ENCODE results near the gene CADPS2. TPM values are rescaled to one million over a fixed set of nuclear protein-coding genes. Genes with fewer than 3 reads are reported as not detected.

CADPS2 gene
- total RNA-seq, 1 donor from 2014 or later, result 6.4 TPM

- no peak overlapping the region for H3K4me3 Mint-ChIP-seq (ENCODE audit: unreplicated experiment)
Measured at GRCh38 chr7:122306320-122307227, 579.7 kb downstream of the CADPS2 start.

DNA sequence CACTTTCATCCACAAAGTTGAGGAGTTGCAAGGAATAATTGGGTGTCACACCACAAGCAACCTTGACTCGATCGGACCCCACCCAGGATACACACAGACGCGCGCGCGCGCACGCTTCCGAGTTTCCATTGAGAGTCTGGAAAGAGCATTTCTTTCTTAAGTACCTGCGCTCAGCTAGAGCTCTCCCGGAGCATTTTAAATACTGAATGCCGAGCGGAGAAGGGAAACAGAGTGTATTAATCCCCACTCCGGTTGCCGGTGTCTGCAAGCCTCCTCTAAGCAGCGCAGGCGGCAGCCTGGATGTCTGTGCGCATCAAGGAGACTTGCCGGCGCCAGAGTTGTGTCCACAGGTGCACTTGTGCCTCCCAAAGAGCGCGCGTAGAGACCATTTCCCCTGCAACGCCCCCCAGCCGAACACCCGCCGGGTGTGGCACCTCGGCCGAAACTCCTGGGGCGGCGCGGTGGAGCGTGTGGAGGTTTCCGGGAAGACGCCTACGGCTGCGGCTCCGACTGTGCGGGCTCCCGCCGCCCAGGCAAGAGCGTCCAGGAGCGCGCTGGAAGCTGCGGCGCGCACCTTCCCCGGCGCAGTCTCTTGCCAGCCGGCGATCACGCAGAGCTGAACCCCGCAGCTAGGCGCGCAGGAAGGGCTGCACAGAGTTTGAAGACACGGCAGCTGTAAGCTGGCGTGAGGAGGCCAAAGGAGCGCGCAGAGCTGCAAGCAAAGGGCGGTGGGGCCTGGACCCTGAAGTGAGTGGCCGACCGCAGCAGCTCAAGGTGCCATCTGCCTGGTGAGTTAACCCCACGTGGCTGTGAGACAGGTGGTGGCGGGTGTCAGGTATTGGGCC is 580.6 kb downstream of the CADPS2 start:
- Histone ChIP-seq H2AFZ (ENCODE audit: low read depth, low read length) (peak overlapping the region; percentile 39), H3K9ac (ENCODE audit: low read length) (no peak overlapping the region), H3K4me1 (ENCODE audit: insufficient read depth, low read length) (peaks cover 11% of the 10 kb centered on the region), H3K4me3 (ENCODE audit: insufficient read depth, low read depth, low read length) (no peak overlapping the region), H3K4me2 (ENCODE audit: low read length) (peak overlapping the region; percentile 70), H3K36me3 (ENCODE audit: insufficient read depth, low read length) (no peaks in the 10 kb centered on the region), H3K27me3 (ENCODE audit: insufficient read depth, low read length) (peaks cover 97% of the 10 kb centered on the region), H4K20me1 (ENCODE audit: insufficient read depth, low read length) (peaks cover 13% of the 10 kb centered on the region), H3K27ac (ENCODE audit: low read depth, low read length) (no peak overlapping the region), H3K9me3 (ENCODE audit: insufficient read depth, low read depth, low read length) (no peaks in the 10 kb centered on the region), H3K79me2 (ENCODE audit: insufficient read depth, low read length) (no peaks in the 10 kb centered on the region)
- no peak for DNase-seq (ENCODE audit: low read depth)
- no peak for FAIRE-seq
- H3K9me3 Mint-ChIP-seq (ENCODE audit: unreplicated experiment), result peaks cover 3% of the 10 kb centered on the region
- TF ChIP-seq EZH2 (IDR thresholded peaks at IDR 0.05; ENCODE audit: insufficient read depth, low read length) (peak; percentile 65), CTCF (IDR thresholded peaks at IDR 0.05; ENCODE audit: insufficient read depth, low read depth, low read length) (no peak)
- peak overlapping the region; percentile 74 for H3K4me3 Mint-ChIP-seq (ENCODE audit: unreplicated experiment)
- H3K36me3 Mint-ChIP-seq (ENCODE audit: low read depth, unreplicated experiment), result no peaks in the 10 kb centered on the region
- no peak overlapping the region for H3K27ac Mint-ChIP-seq (ENCODE audit: unreplicated experiment)
- H3K27me3 Mint-ChIP-seq (ENCODE audit: low read depth, unreplicated experiment), result peaks cover 84% of the 10 kb centered on the region
- peaks cover 4% of the 10 kb centered on the region for H3K4me1 Mint-ChIP-seq (ENCODE audit: low read depth, unreplicated experiment)

More at GRCh38 chr7:122306320-122307227, 579.7 kb downstream of the CADPS2 start:
- FAIRE-seq, result no peak
- Mint-ChIP-seq H3K27me3 (ENCODE audit: low read depth, unreplicated experiment) (peaks cover 84% of the 10 kb centered on the region), H3K36me3 (ENCODE audit: low read depth, unreplicated experiment) (no peaks in the 10 kb centered on the region), H3K9me3 (ENCODE audit: unreplicated experiment) (peaks cover 5% of the 10 kb centered on the region), H3K27ac (ENCODE audit: unreplicated experiment) (peak overlapping the region; percentile 18), H3K4me1 (ENCODE audit: low read depth, unreplicated experiment) (peaks cover 4% of the 10 kb centered on the region)
- Histone ChIP-seq H3K79me2 (ENCODE audit: insufficient read depth, low read length) (no peaks in the 10 kb centered on the region), H3K4me3 (ENCODE audit: insufficient read depth, low read depth, low read length) (no peak overlapping the region), H3K4me2 (ENCODE audit: low read length) (peak overlapping the region; percentile 70), H3K9ac (ENCODE audit: low read length) (no peak overlapping the region), H3K27me3 (ENCODE audit: insufficient read depth, low read length) (peaks cover 97% of the 10 kb centered on the region), H3K9me3 (ENCODE audit: insufficient read depth, low read depth, low read length) (no peaks in the 10 kb centered on the region), H2AFZ (ENCODE audit: low read depth, low read length) (peak overlapping the region; percentile 39), H3K4me1 (ENCODE audit: insufficient read depth, low read length) (peaks cover 12% of the 10 kb centered on the region), H3K27ac (ENCODE audit: low read depth, low read length) (no peak overlapping the region), H4K20me1 (ENCODE audit: insufficient read depth, low read length) (peaks cover 13% of the 10 kb centered on the region), H3K36me3 (ENCODE audit: insufficient read depth, low read length) (no peaks in the 10 kb centered on the region)
- no peak for TF ChIP-seq CTCF (IDR thresholded peaks at IDR 0.05; ENCODE audit: insufficient read depth, low read depth, low read length)
- no peak for TF ChIP-seq EZH2 (IDR thresholded peaks at IDR 0.05; ENCODE audit: insufficient read depth, low read length)
- DNase-seq (ENCODE audit: low read depth), result no peak
